GM21619 (cell line): ENCODE results near the gene SALL4.
"Not testable (repeated sequence)": the region's sequence is repeated elsewhere in the genome, so short reads cannot be mapped to it uniquely, and the experiment has no call there.

Experiments used
- ATAC-seq: cut with Tn5 transposase; IDR thresholded peaks from one replicate; pipeline ENCODE4 v1.9.1; 2021; ENCODE audit not compliant: unreplicated experiment

SALL4 gene

GRCh38 chr20:51803148-51803854, 980 bp upstream of the SALL4 start:
- no peak for ATAC-seq

DNA sequence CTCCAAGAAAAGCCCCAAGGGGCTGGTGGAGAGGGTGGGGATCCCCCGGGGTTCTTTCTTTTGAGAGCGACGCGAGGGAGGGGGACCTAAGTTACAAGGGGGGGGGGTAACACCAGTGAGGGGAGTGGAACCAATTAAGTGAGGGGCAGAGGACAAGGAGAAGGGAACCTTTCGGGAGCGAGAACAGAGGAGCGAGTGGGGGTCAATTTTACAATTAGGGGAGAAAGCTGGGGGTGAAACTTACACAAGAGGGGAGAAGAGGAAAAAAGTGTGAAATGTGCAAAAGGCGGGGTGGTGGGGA, 548 bp downstream of the SALL4 start:
- ATAC-seq: no peak

GRCh38 chr20:51801122-51801822, 1.0 kb downstream of the SALL4 start:
- no peak for ATAC-seq

GRCh38 chr20:51800872-51801121, 1.5 kb downstream of the SALL4 start:
- ATAC-seq: no peak

GRCh38 chr20:51800060-51800871, 2.1 kb downstream of the SALL4 start:
- ATAC-seq: no peak

DNA sequence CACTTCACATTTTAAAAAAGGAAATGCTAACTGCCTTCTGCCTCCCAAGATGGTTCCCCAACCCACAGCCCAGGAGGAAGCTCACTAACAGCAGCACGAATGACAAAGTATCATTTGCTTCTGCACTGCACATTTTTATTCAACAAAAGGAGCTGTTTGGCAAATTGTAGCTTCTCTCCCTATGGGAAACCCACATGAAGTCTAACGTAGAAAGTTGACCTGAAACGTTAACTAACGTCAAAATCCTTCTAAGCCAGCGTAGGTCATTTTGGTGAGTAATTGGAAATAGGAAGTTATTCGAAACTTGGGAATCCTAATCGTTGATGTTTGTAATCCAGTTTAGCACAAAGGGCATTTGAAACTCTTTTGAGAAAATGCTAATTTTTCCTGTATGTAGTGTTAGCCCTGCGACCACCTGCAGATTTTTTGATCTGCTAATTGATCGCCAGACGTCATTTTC, 2.9 kb downstream of the SALL4 start:
- ATAC-seq: no peak

- no peak for ATAC-seq
Observed at GRCh38 chr20:51797357-51798025, 4.8 kb downstream of the SALL4 start.

GRCh38 chr20:51796340-51796739, 6.0 kb downstream of the SALL4 start:
- no peak for ATAC-seq

GRCh38 chr20:51792960-51793359, 9.4 kb downstream of the SALL4 start:
- no peak for ATAC-seq

- no peak for ATAC-seq
Observed at GRCh38 chr20:51791626-51792025, 10.7 kb downstream of the SALL4 start.

- no peak for ATAC-seq
Observed at GRCh38 chr20:51790256-51790655, 12.1 kb downstream of the SALL4 start.

- no peak for ATAC-seq
Observed at GRCh38 chr20:51789434-51789833, 12.9 kb downstream of the SALL4 start.

- ATAC-seq: no peak
Observed at GRCh38 chr20:51788822-51789221, 13.5 kb downstream of the SALL4 start.

GRCh38 chr20:51784299-51784698, 18.0 kb downstream of the SALL4 start:
- no peak for ATAC-seq

DNA sequence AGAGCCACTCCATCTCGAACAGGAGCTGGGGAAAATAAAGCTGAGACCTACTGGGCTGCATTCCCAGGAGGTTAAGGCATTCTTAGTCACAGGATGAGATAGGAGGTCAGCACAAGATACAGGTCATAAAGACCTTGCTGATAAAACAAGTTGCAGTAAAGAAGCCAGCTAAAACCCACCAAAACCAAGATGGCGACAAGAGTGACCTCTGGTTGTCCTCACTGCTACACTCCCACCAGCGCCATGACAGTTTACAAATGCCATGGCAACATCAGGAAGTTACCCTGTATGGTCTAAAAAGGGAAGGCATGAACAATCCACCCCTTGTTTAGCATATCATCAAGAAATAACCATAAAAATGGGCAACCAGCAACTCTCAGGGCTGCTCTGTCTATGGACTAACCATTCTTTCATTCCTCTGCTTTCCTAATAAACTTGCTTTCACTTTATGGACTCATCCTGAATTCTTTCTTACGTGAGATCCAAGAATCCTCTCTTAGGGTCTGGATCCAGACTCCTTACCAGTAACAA, 24.0 kb downstream of the SALL4 start:
- ATAC-seq: not testable (repeated sequence)

- ATAC-seq: no peak
Observed at GRCh38 chr20:51775241-51775640, 27.1 kb downstream of the SALL4 start.

GRCh38 chr20:51772236-51772635, 30.1 kb downstream of the SALL4 start:
- no peak for ATAC-seq

DNA sequence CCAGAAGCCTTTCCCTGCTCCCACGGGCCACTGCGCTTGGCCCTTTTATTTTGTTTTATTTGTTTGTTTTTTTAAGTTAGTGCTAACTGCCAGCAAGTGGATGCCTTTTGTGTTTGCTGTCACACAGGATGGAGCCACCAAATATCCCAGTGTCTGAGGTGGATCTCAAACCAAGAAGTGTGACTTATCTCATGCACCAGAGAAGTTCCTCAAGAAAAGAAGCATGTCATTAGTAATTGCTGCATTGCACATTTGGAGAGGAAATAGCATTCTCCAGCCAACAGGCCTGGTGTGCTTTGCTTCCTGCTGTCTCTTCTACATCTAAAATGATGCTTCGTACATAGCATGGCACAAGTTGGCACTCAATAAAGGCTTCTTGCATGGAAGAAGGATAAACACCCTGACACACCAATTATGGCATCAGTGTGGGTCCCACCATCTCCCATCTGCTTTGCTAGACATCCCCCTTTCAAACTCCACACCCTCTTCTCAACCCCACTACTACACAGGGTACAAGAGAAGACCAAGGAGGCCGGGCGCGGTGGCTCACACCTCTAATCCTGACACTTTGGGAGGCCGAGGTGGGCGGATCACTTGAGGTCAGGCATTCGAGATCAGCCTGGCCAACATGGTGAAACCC, 32.2 kb downstream of the SALL4 start:
- no peak for ATAC-seq

DNA sequence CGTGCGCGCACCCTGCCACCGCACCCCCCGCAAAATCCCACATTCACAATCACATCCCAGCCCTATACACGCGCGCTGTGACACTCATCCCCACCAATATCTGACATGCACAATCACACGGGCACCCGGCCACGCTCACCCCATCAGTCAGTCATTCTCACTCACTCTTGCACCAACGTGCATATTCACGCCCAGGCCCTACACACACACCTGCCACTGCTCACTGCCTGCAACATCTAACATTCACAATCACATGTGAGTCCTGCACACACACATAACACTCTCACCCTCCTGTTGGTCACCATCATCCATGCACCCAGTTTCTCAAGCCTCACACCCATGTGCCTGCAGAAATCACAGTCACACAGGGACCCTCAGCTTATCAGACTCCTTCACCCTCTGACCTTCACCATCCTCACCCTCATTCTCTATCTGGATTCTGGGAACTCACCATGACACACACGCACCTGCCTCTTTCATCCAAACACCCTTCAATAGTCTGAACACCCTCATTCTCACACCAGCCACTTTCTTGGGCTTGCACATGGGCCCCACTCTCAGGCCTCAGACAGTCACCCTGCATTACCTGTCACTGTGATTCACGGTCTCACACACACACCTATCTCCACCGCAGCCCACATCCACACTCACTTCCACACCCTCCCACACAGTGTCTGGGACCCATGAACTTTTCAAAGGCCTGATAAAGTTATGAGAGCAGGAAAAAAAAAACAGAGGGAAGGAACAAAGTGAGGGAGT, 33.4 kb downstream of the SALL4 start:
- no peak for ATAC-seq
